ENCODE measurements around the gene ARID4B. TPM values are rescaled to one million over a fixed set of nuclear protein-coding genes. Genes with fewer than 3 reads are reported as not detected.

The ARID4B gene
- total RNA-seq, 1 experiment from 2014 or later, result 28.3 TPM

DNA sequence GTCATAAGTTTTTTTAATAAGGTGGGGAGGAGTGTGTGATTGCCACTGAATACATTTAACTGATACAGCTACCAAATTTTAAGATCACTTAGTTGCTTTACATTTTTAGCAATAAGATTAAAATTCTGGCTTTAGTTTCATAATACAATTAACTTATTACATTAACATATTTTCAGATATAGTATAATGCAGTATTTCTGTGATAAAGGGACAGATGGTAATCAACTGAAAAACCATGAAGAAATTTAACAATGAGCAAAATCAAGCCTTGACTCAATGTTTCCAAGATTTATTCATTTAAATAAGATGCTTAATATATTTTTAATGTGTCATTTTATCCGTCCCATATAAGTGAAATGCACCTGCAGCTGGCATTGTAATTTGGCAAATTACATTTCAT is 203.3 kb downstream of the ARID4B start:
- Histone ChIP-seq H3K9me3 (ENCODE audit: control insufficient read depth in 1 of 2, insufficient read depth in 1 of 2, low read depth in 1 of 2, low read length in 2 of 2) (no peaks in the 10 kb centered on the region), H3K4me2 (ENCODE audit: low read length) (no peak overlapping the region), H3K79me2 (ENCODE audit: insufficient read depth, low read length) (peaks cover 90% of the 10 kb centered on the region), H3K9me2 (ENCODE audit: insufficient read depth) (no peaks in the 10 kb centered on the region), H2AFZ (ENCODE audit: low read depth, low read length, poor library complexity, severe bottlenecking) (no peak overlapping the region), H3K27ac (ENCODE audit: low read depth, low read length) (no peak overlapping the region), H3K4me1 (ENCODE audit: control insufficient read depth in 1 of 2, insufficient read depth in 2 of 2, low read length in 2 of 2) (peaks cover 10 to 18% of the 10 kb centered on the region in 2 experiments; a peak in 3 of 4 replicates), H3K36me3 (ENCODE audit: control insufficient read depth in 1 of 2, insufficient read depth in 2 of 2, low read length in 2 of 2) (peaks cover 15 to 49% of the 10 kb centered on the region in 2 experiments), H4K20me1 (ENCODE audit: insufficient read depth) (peaks cover 55% of the 10 kb centered on the region; the same call in 1 of the 2 replicates), H3K4me3 (replicated peaks in 1 of 2; ENCODE audit: low read depth in 1 of 2, low read length in 2 of 2) (no peak overlapping the region), H3K27me3 (ENCODE audit: insufficient read depth, low read length) (no peaks in the 10 kb centered on the region), H3K9ac (ENCODE audit: low read length) (no peak overlapping the region)
- CTCF ChIA-PET, result no interaction called here
- RAD21 ChIA-PET (ENCODE audit: low non-redundant PET in 1 of 2, low total read pairs in 2 of 2, uncharacterized antibody in 2 of 2, unreplicated experiment in 2 of 2), result no interaction called here
- POLR2A ChIA-PET, result no interaction called here
- ATAC-seq (no peak), DNase-seq (ENCODE audit: low read depth, low spot score) (no peak)
- TF ChIP-seq FOSL1 (IDR thresholded peaks at IDR 0.05; ENCODE audit: low read depth) (no peak), ZNF274 (IDR thresholded peaks at IDR 0.05; ENCODE audit: low read depth, low read length) (no peak), TCF7L2 (IDR thresholded peaks at IDR 0.05; ENCODE audit: borderline replicate concordance, extremely low read depth, insufficient read depth, insufficient read length) (no peak), REST (IDR thresholded peaks at IDR 0.05; ENCODE audit: low read depth) (no peak), SIN3A (IDR thresholded peaks at IDR 0.05; ENCODE audit: low read depth) (no peak)
- intact Hi-C loops (cut with micrococcal nuclease), result no loop called here
- BruUV-seq (replicated peaks), result no TSS peak

DNA sequence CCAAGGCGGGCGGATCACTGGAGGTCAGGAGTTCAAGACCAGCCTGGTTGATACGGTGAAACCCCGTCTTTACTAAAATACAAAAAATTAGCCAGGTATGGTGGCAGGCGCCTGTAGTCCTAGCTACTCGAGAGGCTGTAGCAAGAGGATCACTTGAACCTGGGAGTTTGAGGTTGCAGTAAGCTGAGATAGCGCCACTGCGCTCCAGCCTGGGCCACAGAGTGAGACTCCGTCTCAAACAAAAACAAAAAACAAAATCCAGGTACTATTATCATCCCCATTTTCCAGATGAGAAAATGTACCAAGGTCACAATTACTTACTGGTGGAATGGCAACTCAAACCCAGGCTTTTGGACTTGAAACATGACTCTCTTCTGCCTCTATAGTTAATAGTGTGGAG is 203.9 kb downstream of the ARID4B start:
- H3K4me3 ChIP-seq (replicated peaks in 1 of 2; ENCODE audit: low read depth in 1 of 2, low read length in 2 of 2), result no peak overlapping the region
- H3K9me2 ChIP-seq (ENCODE audit: insufficient read depth), result no peaks in the 10 kb centered on the region
- peaks cover 21 to 55% of the 10 kb centered on the region in 2 experiments for H3K36me3 ChIP-seq (ENCODE audit: control insufficient read depth in 1 of 2, insufficient read depth in 2 of 2, low read length in 2 of 2)
- no TSS peak for BruUV-seq (replicated peaks)
- H3K9ac ChIP-seq (ENCODE audit: low read length), result no peak overlapping the region
- DNase-seq (ENCODE audit: low read depth, low spot score) (no peak), ATAC-seq (no peak)
- no peak overlapping the region for H3K27ac ChIP-seq (ENCODE audit: low read depth, low read length)
- peaks cover 55% of the 10 kb centered on the region; the same call in 1 of the 2 replicates for H4K20me1 ChIP-seq (ENCODE audit: insufficient read depth)
- no peak overlapping the region for H3K4me2 ChIP-seq (ENCODE audit: low read length)
- peaks cover 95% of the 10 kb centered on the region for H3K79me2 ChIP-seq (ENCODE audit: insufficient read depth, low read length)
- TF ChIP-seq, protein P1, sequence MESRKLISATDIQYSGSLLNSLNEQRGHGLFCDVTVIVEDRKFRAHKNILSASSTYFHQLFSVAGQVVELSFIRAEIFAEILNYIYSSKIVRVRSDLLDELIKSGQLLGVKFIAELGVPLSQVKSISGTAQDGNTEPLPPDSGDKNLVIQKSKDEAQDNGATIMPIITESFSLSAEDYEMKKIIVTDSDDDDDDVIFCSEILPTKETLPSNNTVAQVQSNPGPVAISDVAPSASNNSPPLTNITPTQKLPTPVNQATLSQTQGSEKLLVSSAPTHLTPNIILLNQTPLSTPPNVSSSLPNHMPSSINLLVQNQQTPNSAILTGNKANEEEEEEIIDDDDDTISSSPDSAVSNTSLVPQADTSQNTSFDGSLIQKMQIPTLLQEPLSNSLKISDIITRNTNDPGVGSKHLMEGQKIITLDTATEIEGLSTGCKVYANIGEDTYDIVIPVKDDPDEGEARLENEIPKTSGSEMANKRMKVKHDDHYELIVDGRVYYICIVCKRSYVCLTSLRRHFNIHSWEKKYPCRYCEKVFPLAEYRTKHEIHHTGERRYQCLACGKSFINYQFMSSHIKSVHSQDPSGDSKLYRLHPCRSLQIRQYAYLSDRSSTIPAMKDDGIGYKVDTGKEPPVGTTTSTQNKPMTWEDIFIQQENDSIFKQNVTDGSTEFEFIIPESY (IDR thresholded peaks at IDR 0.05; ENCODE audit: extremely low read depth, insufficient replicate concordance, low read length), result no peak
- TF ChIP-seq RAD21 (IDR thresholded peaks at IDR 0.05; ENCODE audit: low read depth) (no peak), FOSL1 (IDR thresholded peaks at IDR 0.05; ENCODE audit: low read depth) (no peak)
- H2AFZ ChIP-seq (ENCODE audit: low read depth, low read length, poor library complexity, severe bottlenecking), result no peak overlapping the region
- CTCF ChIA-PET, result no interaction called here
- peaks cover 8 to 14% of the 10 kb centered on the region in 2 experiments; a peak in 3 of 4 replicates for H3K4me1 ChIP-seq (ENCODE audit: control insufficient read depth in 1 of 2, insufficient read depth in 2 of 2, low read length in 2 of 2)
- POLR2A ChIA-PET, result no interaction called here
- no peaks in the 10 kb centered on the region for H3K27me3 ChIP-seq (ENCODE audit: insufficient read depth, low read length)
- intact Hi-C loops (cut with micrococcal nuclease), result no loop called here
- H3K9me3 ChIP-seq (ENCODE audit: control insufficient read depth in 1 of 2, insufficient read depth in 1 of 2, low read depth in 1 of 2, low read length in 2 of 2), result no peaks in the 10 kb centered on the region
- RAD21 ChIA-PET (ENCODE audit: low non-redundant PET in 1 of 2, low total read pairs in 2 of 2, uncharacterized antibody in 2 of 2, unreplicated experiment in 2 of 2), result no interaction called here
